ENCODE results near the gene GSK3B.

The GSK3B gene

DNA sequence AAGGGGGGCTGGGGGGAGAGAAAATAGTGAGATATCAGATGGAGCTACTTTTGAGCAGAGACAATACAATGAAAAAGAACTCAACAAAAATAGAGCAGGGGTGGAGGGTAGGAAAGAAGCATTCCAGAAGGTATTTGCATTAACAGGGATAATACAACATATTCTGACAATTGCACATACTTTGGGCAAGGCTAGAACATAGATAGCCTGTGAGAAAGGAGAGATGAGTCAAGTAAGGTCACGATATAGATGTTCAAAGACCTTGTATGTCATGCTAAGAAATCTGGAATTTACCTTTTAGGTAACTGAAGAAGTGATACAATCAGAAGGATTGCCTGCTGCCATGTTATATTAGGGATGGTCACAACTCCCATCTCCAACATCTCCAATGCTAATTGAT lies 155.2 kb downstream of the GSK3B start:
- no peaks in the 10 kb centered on the region for H3K27me3 ChIP-seq (ENCODE audit: insufficient read depth, low read depth, severe bottlenecking)
- no peaks in the 10 kb centered on the region for H3K9me3 ChIP-seq (ENCODE audit: severe bottlenecking)
- DNase-seq = no peak
- H3K4me3 ChIP-seq (ENCODE audit: low read depth, low read length) = no peak overlapping the region
- TF ChIP-seq, protein P1, sequence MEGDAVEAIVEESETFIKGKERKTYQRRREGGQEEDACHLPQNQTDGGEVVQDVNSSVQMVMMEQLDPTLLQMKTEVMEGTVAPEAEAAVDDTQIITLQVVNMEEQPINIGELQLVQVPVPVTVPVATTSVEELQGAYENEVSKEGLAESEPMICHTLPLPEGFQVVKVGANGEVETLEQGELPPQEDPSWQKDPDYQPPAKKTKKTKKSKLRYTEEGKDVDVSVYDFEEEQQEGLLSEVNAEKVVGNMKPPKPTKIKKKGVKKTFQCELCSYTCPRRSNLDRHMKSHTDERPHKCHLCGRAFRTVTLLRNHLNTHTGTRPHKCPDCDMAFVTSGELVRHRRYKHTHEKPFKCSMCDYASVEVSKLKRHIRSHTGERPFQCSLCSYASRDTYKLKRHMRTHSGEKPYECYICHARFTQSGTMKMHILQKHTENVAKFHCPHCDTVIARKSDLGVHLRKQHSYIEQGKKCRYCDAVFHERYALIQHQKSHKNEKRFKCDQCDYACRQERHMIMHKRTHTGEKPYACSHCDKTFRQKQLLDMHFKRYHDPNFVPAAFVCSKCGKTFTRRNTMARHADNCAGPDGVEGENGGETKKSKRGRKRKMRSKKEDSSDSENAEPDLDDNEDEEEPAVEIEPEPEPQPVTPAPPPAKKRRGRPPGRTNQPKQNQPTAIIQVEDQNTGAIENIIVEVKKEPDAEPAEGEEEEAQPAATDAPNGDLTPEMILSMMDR (IDR thresholded peaks at IDR 0.05; ENCODE audit: low read depth, low read length) = no peak
- no peak overlapping the region for H3K27ac ChIP-seq
- no peaks in the 10 kb centered on the region; the same call in 1 of the 2 replicates for H3K36me3 ChIP-seq

DNA sequence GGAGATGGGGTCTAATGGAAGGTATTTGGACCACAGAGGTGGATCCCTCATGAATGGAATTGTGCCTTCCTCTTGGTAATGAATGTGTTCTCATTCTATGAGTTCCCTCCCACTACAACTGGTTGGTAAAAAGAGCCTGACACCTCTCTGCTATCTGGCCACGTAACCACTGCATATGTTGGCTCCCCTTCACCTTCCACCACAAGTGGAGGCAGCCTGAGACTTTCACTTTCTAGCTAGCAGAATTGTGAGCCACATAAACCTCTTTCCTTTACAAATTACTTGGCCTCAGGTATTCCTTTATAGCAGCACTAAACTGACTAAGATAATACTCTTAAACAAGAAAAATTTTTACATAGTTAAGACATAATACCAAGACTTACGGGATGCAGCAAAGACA lies 157.0 kb downstream of the GSK3B start:
- Histone ChIP-seq H3K27ac (no peak overlapping the region), H3K36me3 (no peaks in the 10 kb centered on the region; the same call in 1 of the 2 replicates), H3K4me3 (ENCODE audit: low read depth, low read length) (no peak overlapping the region), H3K27me3 (ENCODE audit: insufficient read depth, low read depth, severe bottlenecking) (no peaks in the 10 kb centered on the region), H3K9me3 (ENCODE audit: severe bottlenecking) (no peaks in the 10 kb centered on the region)
- TF ChIP-seq, protein P1 (IDR thresholded peaks at IDR 0.05; ENCODE audit: low read depth, low read length) = no peak
- DNase-seq = no peak

DNA sequence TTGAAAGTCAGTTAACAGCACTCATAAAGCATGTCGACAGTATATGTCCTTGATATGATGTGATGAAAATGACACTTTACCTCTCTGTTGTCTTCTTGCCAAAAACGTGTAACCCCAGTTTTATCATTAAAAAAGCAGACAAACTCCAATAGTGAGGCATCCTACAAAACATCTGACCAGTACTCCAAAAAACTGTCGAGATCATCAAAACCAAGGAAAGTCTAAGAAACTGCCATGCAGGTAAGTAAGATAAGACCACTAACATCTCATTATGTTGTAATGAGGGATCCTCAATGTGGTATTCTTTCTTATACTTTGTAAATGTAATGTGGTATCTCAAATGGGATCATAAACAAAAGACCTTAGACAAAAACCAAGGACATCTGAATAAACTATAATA lies 160.0 kb downstream of the GSK3B start:
- H3K27me3 ChIP-seq (ENCODE audit: insufficient read depth, low read depth, severe bottlenecking) = no peaks in the 10 kb centered on the region
- H3K4me3 ChIP-seq (ENCODE audit: low read depth, low read length) = no peak overlapping the region
- no peak overlapping the region for H3K27ac ChIP-seq
- no peak for DNase-seq
- H3K9me3 ChIP-seq (ENCODE audit: severe bottlenecking) = no peaks in the 10 kb centered on the region
- TF ChIP-seq, protein P1 (IDR thresholded peaks at IDR 0.05; ENCODE audit: low read depth, low read length) = no peak
- H3K36me3 ChIP-seq = no peaks in the 10 kb centered on the region

DNA sequence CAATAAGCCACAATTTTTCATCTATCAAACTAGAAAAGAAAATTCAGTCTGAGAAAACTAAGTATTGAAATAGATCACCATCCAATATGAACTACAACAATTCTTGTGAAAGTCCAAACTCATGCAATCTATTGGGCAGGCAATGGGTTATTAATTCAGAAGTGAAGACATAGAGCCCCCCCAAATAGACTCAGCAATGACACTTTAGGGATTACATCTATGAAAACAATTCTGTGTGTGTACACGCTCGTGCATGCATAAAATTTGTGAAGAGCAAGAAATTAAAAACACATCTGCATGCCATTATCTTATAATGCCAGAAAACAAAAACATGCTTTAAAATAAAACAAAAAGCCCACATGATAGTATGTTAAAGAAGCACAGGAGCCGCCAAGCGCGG lies 161.0 kb downstream of the GSK3B start:
- H3K36me3 ChIP-seq = no peaks in the 10 kb centered on the region
- TF ChIP-seq, protein P1 (IDR thresholded peaks at IDR 0.05; ENCODE audit: low read depth, low read length) = no peak
- no peaks in the 10 kb centered on the region for H3K27me3 ChIP-seq (ENCODE audit: insufficient read depth, low read depth, severe bottlenecking)
- H3K4me3 ChIP-seq (ENCODE audit: low read depth, low read length) = no peak overlapping the region
- no peaks in the 10 kb centered on the region for H3K9me3 ChIP-seq (ENCODE audit: severe bottlenecking)
- H3K27ac ChIP-seq = no peak overlapping the region
- no peak for DNase-seq

DNA sequence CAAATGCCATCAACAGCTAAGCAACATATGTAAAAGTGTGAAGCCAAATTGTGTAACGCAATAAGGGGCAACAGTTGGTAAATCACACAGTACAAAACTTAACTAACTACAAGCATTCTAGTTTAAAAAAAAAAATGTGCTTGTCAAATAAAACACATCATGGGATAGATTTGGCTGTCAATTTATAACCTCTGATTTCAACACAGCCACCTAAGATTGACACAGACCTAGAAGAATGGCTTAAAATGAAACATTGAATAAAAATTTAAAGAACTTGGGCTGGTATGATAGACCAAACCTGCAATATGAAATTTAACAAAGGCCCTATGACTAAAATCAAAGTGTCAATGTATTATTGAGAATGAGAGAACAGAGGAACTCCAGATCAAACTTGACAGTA lies 164.0 kb downstream of the GSK3B start:
- Histone ChIP-seq H3K9me3 (ENCODE audit: severe bottlenecking) (no peaks in the 10 kb centered on the region), H3K27me3 (ENCODE audit: insufficient read depth, low read depth, severe bottlenecking) (no peaks in the 10 kb centered on the region), H3K4me3 (ENCODE audit: low read depth, low read length) (no peak overlapping the region), H3K27ac (no peak overlapping the region), H3K36me3 (peaks cover 3% of the 10 kb centered on the region; the same call in 1 of the 2 replicates)
- no peak for DNase-seq
- TF ChIP-seq, protein P1 (IDR thresholded peaks at IDR 0.05; ENCODE audit: low read depth, low read length) = no peak

DNA sequence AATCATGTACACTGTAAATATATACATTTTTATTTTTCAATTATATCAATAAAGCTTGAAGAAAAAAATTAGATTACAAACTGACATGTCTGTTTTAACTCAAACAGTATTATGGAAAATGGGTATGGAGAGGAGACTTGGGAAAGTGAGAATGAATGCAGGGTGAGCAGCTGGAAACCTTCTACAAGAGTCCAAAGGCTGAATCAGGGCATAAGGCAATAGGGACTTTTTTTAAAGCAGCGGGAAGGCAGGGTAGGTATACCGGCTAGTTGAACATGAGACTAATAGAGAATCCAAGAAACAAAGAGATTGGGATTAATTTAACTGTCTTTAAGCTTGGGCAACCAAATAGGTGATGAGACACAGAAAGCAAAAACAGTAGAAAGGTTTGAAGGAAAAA lies 167.1 kb downstream of the GSK3B start:
- no peak for DNase-seq
- H3K27me3 ChIP-seq (ENCODE audit: insufficient read depth, low read depth, severe bottlenecking) = no peaks in the 10 kb centered on the region
- H3K9me3 ChIP-seq (ENCODE audit: severe bottlenecking) = no peaks in the 10 kb centered on the region
- TF ChIP-seq, protein P1 (IDR thresholded peaks at IDR 0.05; ENCODE audit: low read depth, low read length) = no peak
- peaks cover 7% of the 10 kb centered on the region for H3K36me3 ChIP-seq
- no peak overlapping the region for H3K27ac ChIP-seq
- H3K4me3 ChIP-seq (ENCODE audit: low read depth, low read length) = no peak overlapping the region

Data from WERI-Rb-1 (cell line).